Activated CD4-positive, CD25-positive, alpha-beta regulatory T cell (primary cell): ENCODE results near the gene RABGGTA.

Experiments
- DNase-seq, 4 experiments: peaks; one replicate each; lab custom pipeline; 2025; lab: John Stamatoyannopoulos, UW

Gene RABGGTA

GRCh38 chr14:24279301-24280186 lies 8.1 kb upstream of the RABGGTA start:
- no peak for DNase-seq

GRCh38 chr14:24278424-24278823 lies 7.0 kb upstream of the RABGGTA start:
- no peak for DNase-seq

- no peak for DNase-seq
Observed at GRCh38 chr14:24277606-24278321, 6.4 kb upstream of the RABGGTA start.

GRCh38 chr14:24277071-24277470 lies 5.7 kb upstream of the RABGGTA start:
- DNase-seq, result no peak

GRCh38 chr14:24274101-24274543 lies 2.7 kb upstream of the RABGGTA start:
- no peak for DNase-seq

GRCh38 chr14:24273422-24273998 lies 2.1 kb upstream of the RABGGTA start:
- no peak for DNase-seq

- DNase-seq, result no peak
Observed at GRCh38 chr14:24272467-24272866, 1.1 kb upstream of the RABGGTA start.

- no peak for DNase-seq
Observed at GRCh38 chr14:24271834-24272263, 452 bp upstream of the RABGGTA start.

GRCh38 chr14:24270537-24271133 lies 762 bp downstream of the RABGGTA start:
- no peak for DNase-seq

GRCh38 chr14:24269910-24270536 lies 1.4 kb downstream of the RABGGTA start:
- no peak for DNase-seq

GRCh38 chr14:24269368-24269767 lies 2.0 kb downstream of the RABGGTA start:
- DNase-seq, result no peak

GRCh38 chr14:24268225-24268624 lies 3.2 kb downstream of the RABGGTA start:
- no peak for DNase-seq

- DNase-seq, result no peak
Observed at GRCh38 chr14:24267516-24267915, 3.9 kb downstream of the RABGGTA start.

GRCh38 chr14:24266344-24267244 lies 4.8 kb downstream of the RABGGTA start:
- no peak for DNase-seq

GRCh38 chr14:24264298-24264697 lies 7.1 kb downstream of the RABGGTA start:
- DNase-seq, result no peak

- DNase-seq, result no peak
Observed at GRCh38 chr14:24263848-24264247, 7.5 kb downstream of the RABGGTA start.

- no peak for DNase-seq
Observed at GRCh38 chr14:24262821-24263733, 8.3 kb downstream of the RABGGTA start, which contains the start of gene TGM1. Gene TGM1, minus strand, starts transcription at chr14:24263177. Its CDS starts 825 bp downstream, at chr14:24262352.

GRCh38 chr14:24261969-24262327 lies 9.4 kb downstream of the RABGGTA start:
- DNase-seq, result no peak

- DNase-seq, result no peak
Observed at GRCh38 chr14:24261256-24261968, 10.0 kb downstream of the RABGGTA start.
